ACC112 (cell line): Measurements from ENCODE around the gene FAM174B.
"Not testable (repeated sequence)": the region's sequence is repeated elsewhere in the genome, so short reads cannot be mapped to it uniquely, and the experiment has no call there.

Source experiments
- H2AFZ ChIP-seq: fragments of 200-600 bp; sonication (generic); one replicate; pipeline ENCODE4 v1.6.0; 2017; ENCODE audit warnings: antibody characterized with exemption, low read length; ENCODE audit not compliant: unreplicated experiment
- H3K27ac ChIP-seq: fragments of 200-600 bp; sonication (generic); 2 replicates; pipeline ENCODE4 v1.5.1; 2014; ENCODE audit warnings: low read depth, mild to moderate bottlenecking, antibody characterized with exemption, low read length, moderate library complexity
- H3K27me3 ChIP-seq: fragments of 200-600 bp; sonication (generic); 2 replicates; pipeline ENCODE4 v1.6.1; 2014; ENCODE audit warnings: mild to moderate bottlenecking, antibody characterized with exemption, low read length, moderate library complexity, mixed read lengths; ENCODE audit not compliant: insufficient read depth
- H3K36me3 ChIP-seq: fragments of 200-600 bp; sonication (generic); 2 replicates; pipeline ENCODE4 v1.6.1; 2016; ENCODE audit warnings: mild to moderate bottlenecking, antibody characterized with exemption, low read length, moderate library complexity, mixed read lengths; ENCODE audit not compliant: insufficient read depth
- H3K4me1 ChIP-seq: fragments of 200-600 bp; sonication (generic); one replicate; pipeline ENCODE4 v1.6.1; 2016; ENCODE audit warnings: low read length, mixed read lengths; ENCODE audit not compliant: insufficient read depth, unreplicated experiment, control insufficient read depth
- H3K4me3 ChIP-seq: fragments of 200-600 bp; sonication (generic); 2 replicates; pipeline ENCODE4 v1.5.1; 2014; ENCODE audit warnings: mild to moderate bottlenecking, low read depth, low read length
- H3K79me2 ChIP-seq: fragments of 200-600 bp; sonication (generic); one replicate; pipeline ENCODE4 v1.6.0; 2016; ENCODE audit warnings: low read length; ENCODE audit not compliant: control insufficient read depth, unreplicated experiment, insufficient read depth

Gene FAM174B

GRCh38 chr15:92610101-92610520 is 45.5 kb downstream of the FAM174B start:
- Histone ChIP-seq H3K79me2 (no peaks in the 10 kb centered on the region), H2AFZ (no peak overlapping the region), H3K4me3 (no peak overlapping the region), H3K27ac (no peak overlapping the region), H3K4me1 (no peaks in the 10 kb centered on the region), H3K36me3 (no peaks in the 10 kb centered on the region), H3K27me3 (0 out of 2 replicates have a peak, but pooled peaks cover 4% of the 10 kb centered on the region)

GRCh38 chr15:92608866-92609700 is 46.5 kb downstream of the FAM174B start:
- no peaks in the 10 kb centered on the region for H3K79me2 ChIP-seq
- no peak overlapping the region for H3K27ac ChIP-seq
- H3K27me3 ChIP-seq, result 0 out of 2 replicates have a peak, but pooled peaks cover 4% of the 10 kb centered on the region
- H2AFZ ChIP-seq, result no peak overlapping the region
- no peaks in the 10 kb centered on the region for H3K36me3 ChIP-seq
- no peaks in the 10 kb centered on the region for H3K4me1 ChIP-seq
- H3K4me3 ChIP-seq, result no peak overlapping the region

- not testable (repeated sequence) for H3K27me3 ChIP-seq, H3K36me3 ChIP-seq, H3K27ac ChIP-seq, H3K79me2 ChIP-seq, H3K4me1 ChIP-seq, H2AFZ ChIP-seq, H3K4me3 ChIP-seq
Observed at GRCh38 chr15:92606836-92607150, 48.8 kb downstream of the FAM174B start.

DNA sequence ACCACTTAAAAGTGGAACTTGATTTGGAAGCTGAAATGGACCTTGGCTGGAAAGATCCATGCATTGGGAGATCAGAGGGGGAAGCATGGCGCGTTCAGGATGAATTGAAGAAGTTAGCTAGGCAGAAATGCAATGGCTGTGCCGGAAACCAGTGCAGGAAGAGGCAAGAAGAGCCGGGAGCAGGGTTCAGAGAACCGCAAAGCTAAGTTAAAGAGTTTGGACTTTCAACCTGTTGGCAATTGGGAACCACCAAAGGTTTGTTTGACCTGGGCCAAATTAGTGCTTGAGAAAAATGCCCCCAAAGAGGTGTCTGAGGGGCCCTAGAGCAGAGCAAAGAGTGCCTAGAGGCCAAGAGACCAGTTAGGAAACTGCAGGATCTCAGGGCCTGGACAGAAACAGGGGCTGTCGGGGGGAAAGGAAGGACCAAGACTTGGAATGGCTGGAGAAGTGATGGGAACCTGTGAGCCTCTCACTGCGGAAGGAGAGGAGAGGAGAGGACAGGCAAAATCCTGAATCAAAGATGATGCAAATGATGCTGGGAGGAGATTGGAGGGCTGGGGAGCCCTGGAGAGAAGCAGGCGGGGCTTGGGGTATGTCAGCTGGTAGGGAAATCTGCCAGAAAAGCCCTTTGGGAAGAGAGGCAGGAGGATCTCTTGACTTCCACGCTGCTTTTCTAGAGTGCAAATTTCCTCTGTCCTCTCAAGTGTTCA is 49.3 kb downstream of the FAM174B start:
- Histone ChIP-seq H3K79me2 (no peaks in the 10 kb centered on the region), H3K27ac (no peak overlapping the region), H3K4me1 (no peaks in the 10 kb centered on the region), H3K36me3 (no peaks in the 10 kb centered on the region), H2AFZ (no peak overlapping the region), H3K27me3 (0 out of 2 replicates have a peak, but pooled peaks cover 4% of the 10 kb centered on the region), H3K4me3 (no peak overlapping the region)

DNA sequence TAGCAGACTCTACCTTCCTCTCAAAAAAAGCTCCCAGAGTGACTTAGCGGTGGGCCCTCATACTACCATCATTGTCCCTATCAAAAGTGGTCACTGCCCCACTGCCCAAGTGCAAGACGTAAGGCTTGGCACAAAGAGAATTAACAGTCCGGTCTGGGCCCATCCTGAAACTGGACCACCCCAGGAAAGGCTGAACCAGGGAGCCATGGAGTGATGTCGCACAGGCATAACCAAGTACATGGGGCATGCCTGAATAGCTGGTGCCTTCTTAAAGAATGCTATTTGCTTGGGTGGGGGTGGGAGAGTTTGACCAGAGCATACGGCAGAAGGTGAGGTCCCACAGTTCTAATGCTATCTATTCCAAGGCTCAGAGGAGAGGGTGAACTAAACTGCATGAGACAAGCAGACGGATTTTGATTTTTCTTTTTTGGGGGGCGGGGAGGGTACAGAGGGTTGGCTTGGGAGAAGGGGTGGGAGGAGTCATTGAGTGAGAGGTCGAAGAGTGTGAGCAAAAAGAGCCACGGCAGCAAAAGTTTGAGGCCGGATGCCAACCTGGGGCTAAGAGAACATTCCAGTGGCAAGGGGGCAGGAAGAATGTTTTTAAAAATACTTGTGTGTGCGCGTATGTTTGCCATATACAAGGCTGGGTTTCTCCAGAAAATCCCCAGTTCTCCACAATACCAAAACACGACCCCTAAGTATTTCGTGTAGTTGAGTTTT is 50.2 kb downstream of the FAM174B start:
- Histone ChIP-seq H3K79me2 (no peaks in the 10 kb centered on the region), H2AFZ (no peak overlapping the region), H3K4me3 (no peak overlapping the region), H3K36me3 (no peaks in the 10 kb centered on the region), H3K27ac (no peak overlapping the region), H3K4me1 (no peaks in the 10 kb centered on the region), H3K27me3 (0 out of 2 replicates have a peak, but pooled peaks cover 4% of the 10 kb centered on the region)

DNA sequence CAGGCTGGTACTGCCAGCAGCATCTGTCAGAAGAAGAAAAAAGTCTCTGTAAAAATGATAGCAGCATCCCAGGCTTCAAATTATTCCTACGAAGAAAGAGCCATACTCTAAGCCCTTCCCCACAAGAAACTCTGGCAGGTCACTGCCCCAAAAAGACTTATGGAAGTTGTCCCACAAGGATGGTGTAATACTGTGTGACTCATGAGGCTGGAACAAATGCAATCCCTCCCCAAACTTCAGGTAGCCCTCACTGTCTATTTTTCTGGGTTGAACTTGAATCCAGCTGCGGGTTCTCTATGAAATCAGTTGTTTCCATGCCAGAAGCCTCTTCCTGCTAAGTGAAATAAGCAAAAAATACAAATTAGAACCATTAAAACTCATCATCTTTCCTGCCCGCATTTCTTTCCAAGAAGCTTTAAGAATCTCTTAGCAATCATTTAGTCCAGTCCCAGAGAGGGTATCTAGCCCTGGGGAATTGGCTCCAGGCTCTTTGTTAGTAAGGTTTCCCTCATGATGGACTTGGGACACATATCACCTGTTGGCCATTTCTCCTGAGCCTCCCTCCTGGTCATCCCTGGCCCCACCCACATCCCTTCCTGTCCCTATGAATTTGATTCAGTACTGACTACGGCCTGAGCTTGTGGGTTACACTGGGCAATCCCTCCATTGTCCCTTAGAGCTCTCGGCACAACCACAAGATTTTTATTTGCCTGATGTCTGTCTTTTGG is 51.7 kb downstream of the FAM174B start:
- Histone ChIP-seq H3K36me3 (no peaks in the 10 kb centered on the region), H3K4me1 (no peaks in the 10 kb centered on the region), H3K27me3 (0 out of 2 replicates have a peak, but pooled peaks cover 4% of the 10 kb centered on the region), H3K27ac (no peak overlapping the region), H3K4me3 (no peak overlapping the region), H2AFZ (no peak overlapping the region), H3K79me2 (no peaks in the 10 kb centered on the region)

DNA sequence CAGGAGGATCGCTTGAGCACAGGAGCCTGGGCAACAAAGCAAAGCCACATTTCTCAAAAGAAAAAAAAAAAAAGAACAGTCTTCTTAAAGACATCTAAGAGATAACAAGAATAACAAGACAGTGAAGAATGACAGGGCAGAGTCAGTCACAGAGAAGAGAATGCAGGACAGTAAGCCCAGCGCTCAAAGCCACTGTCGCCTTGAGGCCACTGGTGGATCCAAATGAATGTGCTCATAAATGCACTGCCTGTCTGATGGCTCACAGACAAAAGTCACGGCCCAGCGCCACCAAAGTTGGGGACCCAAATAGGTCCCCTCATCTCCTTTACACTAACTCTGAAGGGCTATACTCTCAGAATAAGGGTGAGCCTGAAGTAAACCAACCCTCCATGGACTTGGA is 52.3 kb downstream of the FAM174B start:
- H3K27ac ChIP-seq, result no peak overlapping the region
- no peaks in the 10 kb centered on the region for H3K79me2 ChIP-seq
- 0 out of 2 replicates have a peak, but pooled peaks cover 4% of the 10 kb centered on the region for H3K27me3 ChIP-seq
- H3K4me3 ChIP-seq, result no peak overlapping the region
- no peaks in the 10 kb centered on the region for H3K36me3 ChIP-seq
- no peaks in the 10 kb centered on the region for H3K4me1 ChIP-seq
- no peak overlapping the region for H2AFZ ChIP-seq

DNA sequence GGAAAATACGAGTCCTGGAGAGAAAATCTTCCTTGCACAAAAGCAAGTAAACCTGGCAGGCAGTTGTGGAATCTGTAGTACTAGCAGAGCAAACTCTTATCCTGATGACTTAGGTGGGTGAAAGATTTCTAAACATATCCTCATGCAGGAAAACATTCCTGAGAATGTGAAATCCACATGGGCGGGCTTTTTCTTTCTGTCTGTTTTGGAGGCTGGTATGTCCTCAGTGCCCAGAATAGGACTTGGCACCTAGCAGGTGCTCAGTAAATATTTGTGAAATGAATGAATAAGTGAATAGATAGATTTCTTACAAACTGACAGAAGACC is 53.3 kb downstream of the FAM174B start:
- Histone ChIP-seq H3K27ac (no peak overlapping the region), H3K36me3 (no peaks in the 10 kb centered on the region), H3K4me1 (no peaks in the 10 kb centered on the region), H2AFZ (no peak overlapping the region), H3K79me2 (no peaks in the 10 kb centered on the region), H3K4me3 (no peak overlapping the region), H3K27me3 (no peaks in the 10 kb centered on the region)

GRCh38 chr15:92601592-92602266 is 53.8 kb downstream of the FAM174B start:
- Histone ChIP-seq H3K27me3 (no peaks in the 10 kb centered on the region), H3K36me3 (no peaks in the 10 kb centered on the region), H3K27ac (no peak overlapping the region), H2AFZ (no peak overlapping the region), H3K4me3 (no peak overlapping the region), H3K4me1 (no peaks in the 10 kb centered on the region), H3K79me2 (no peaks in the 10 kb centered on the region)

DNA sequence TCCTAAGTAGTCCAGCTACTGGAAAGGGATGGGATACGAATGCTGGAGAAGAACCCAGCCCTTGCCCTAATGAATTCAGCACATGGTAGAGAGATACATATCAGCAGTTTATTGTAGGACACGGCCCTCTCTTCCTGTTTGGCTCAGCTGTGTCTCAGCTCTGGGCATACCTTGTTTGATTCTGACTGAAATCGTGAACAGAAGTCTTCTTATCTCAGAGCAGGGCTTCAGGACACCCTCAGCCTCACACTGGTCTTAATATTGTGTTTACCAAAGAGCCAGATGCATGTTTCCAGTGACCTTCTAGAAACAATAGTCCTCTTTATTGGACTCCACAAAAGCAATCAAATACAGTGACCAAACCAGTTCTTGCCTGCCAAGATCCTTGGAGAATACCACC is 54.7 kb downstream of the FAM174B start:
- no peak overlapping the region for H3K27ac ChIP-seq
- H3K36me3 ChIP-seq, result no peaks in the 10 kb centered on the region
- no peak overlapping the region for H3K4me3 ChIP-seq
- H2AFZ ChIP-seq, result no peak overlapping the region
- no peaks in the 10 kb centered on the region for H3K27me3 ChIP-seq
- H3K4me1 ChIP-seq, result no peaks in the 10 kb centered on the region
- no peaks in the 10 kb centered on the region for H3K79me2 ChIP-seq
